MCF 10A (cell line): ENCODE data around the gene DNAH17. TPM values are rescaled to one million over a fixed set of nuclear protein-coding genes. Genes with fewer than 3 reads are reported as not detected.

Experiments used
- BruUV-seq: library from RNA; stranded (reverse); fragments of 400-500 nt; replicated peaks from 2 replicates; lab custom pipeline; 2021; lab: Mats Ljungman, UMichigan
- CTCF ChIA-PET: fragments of 300-600 bp; sonication (Branson Sonifier 250); formaldehyde crosslinking; extraction: SDS; loops from one replicate; lab custom pipeline; 2021; ENCODE audit warnings: antibody characterized with exemption, inconsistent platforms; lab: Yijun Ruan, JAX
- POLR2A ChIA-PET: fragments of 300-600, 350-650 bp; sonication (Branson Sonifier 250); formaldehyde crosslinking; extraction: SDS; loops from one replicate; lab custom pipeline; 2020; ENCODE audit warnings: antibody characterized with exemption, inconsistent platforms; lab: Yijun Ruan, JAX
- DNase-seq: peaks from one replicate; pipeline ENCODE4 v3.0.0-alpha.2; 2018; ENCODE audit not compliant: unreplicated experiment
- H3K27ac Mint-ChIP-seq: one replicate; pipeline ENCODE4 v1.8.0; 2022; ENCODE audit warnings: mild to moderate bottlenecking, low read depth, mixed read lengths; ENCODE audit not compliant: unreplicated experiment
- H3K27me3 Mint-ChIP-seq: one replicate; pipeline ENCODE4 v1.8.0; 2022; ENCODE audit warnings: mixed read lengths; ENCODE audit not compliant: insufficient read depth, unreplicated experiment
- H3K36me3 Mint-ChIP-seq: one replicate; pipeline ENCODE4 v1.8.0; 2022; ENCODE audit warnings: mild to moderate bottlenecking, moderate library complexity, mixed read lengths; ENCODE audit not compliant: insufficient read depth, unreplicated experiment
- H3K4me1 Mint-ChIP-seq: one replicate; pipeline ENCODE4 v1.8.0; 2022; ENCODE audit warnings: mixed read lengths; ENCODE audit not compliant: insufficient read depth, unreplicated experiment
- H3K4me3 Mint-ChIP-seq: one replicate; pipeline ENCODE4 v1.8.0; 2022; ENCODE audit warnings: mild to moderate bottlenecking, moderate library complexity, mixed read lengths; ENCODE audit not compliant: unreplicated experiment
- H3K9me3 Mint-ChIP-seq: one replicate; pipeline ENCODE4 v1.8.0; 2022; ENCODE audit warnings: mixed read lengths; ENCODE audit not compliant: unreplicated experiment
- intact Hi-C: fragments of 100-400 bp; cut with micrococcal nuclease; formaldehyde crosslinking; loops from 2 replicates; pipeline ENCODE4 v1.14.1; 2022
- total RNA-seq: library from RNA; stranded (reverse); gene quantifications from 2 replicates; pipeline ENCODE4 v1.2.3, GENCODE V29; 2022
- TF ChIP-seq, protein P1 (sequence below): fragments of 200-600 bp; IDR thresholded peaks from one replicate; pipeline ENCODE4 v1.8.0; 2022; ENCODE audit warnings: antibody characterized with exemption, mild to moderate bottlenecking; ENCODE audit not compliant: unreplicated experiment

Gene DNAH17
- total RNA-seq, 1 experiment from 2014 or later, result not detected

DNA sequence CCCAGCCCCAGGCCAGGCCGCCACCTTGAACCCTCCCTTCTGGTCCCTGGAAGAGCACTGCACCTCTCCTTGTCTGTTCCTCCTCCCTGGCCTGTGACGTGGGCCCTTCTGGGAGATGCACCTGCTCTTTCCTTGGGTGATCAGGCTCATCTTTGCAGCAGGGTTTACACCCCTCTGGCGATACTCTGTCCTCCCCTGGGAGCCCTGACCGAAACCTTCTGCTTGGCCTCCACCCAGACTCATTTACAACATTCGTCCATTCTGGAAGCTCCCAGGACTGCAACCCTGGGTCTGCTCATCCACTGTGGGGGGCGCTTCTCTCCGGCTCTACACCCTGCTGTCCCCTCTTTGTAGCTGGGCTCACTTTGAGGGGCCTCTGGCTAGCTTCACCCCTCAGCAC lies 125.4 kb downstream of the DNAH17 start:
- Mint-ChIP-seq H3K27ac (no peak overlapping the region), H3K9me3 (no peaks in the 10 kb centered on the region), H3K4me1 (no peaks in the 10 kb centered on the region), H3K4me3 (no peak overlapping the region), H3K27me3 (no peaks in the 10 kb centered on the region), H3K36me3 (no peaks in the 10 kb centered on the region)
- BruUV-seq, result no TSS peak
- no peak for DNase-seq
- ChIA-PET POLR2A (no interaction called here), CTCF (interaction anchor here (0.6 kb wide), 2 partner anchors 27 to 293 kb away, joined by 3 read pairs; no protein-coding TSS in a partner anchor)
- TF ChIP-seq, protein P1, sequence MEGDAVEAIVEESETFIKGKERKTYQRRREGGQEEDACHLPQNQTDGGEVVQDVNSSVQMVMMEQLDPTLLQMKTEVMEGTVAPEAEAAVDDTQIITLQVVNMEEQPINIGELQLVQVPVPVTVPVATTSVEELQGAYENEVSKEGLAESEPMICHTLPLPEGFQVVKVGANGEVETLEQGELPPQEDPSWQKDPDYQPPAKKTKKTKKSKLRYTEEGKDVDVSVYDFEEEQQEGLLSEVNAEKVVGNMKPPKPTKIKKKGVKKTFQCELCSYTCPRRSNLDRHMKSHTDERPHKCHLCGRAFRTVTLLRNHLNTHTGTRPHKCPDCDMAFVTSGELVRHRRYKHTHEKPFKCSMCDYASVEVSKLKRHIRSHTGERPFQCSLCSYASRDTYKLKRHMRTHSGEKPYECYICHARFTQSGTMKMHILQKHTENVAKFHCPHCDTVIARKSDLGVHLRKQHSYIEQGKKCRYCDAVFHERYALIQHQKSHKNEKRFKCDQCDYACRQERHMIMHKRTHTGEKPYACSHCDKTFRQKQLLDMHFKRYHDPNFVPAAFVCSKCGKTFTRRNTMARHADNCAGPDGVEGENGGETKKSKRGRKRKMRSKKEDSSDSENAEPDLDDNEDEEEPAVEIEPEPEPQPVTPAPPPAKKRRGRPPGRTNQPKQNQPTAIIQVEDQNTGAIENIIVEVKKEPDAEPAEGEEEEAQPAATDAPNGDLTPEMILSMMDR, result no peak
- intact Hi-C loops, result no loop called here

DNA sequence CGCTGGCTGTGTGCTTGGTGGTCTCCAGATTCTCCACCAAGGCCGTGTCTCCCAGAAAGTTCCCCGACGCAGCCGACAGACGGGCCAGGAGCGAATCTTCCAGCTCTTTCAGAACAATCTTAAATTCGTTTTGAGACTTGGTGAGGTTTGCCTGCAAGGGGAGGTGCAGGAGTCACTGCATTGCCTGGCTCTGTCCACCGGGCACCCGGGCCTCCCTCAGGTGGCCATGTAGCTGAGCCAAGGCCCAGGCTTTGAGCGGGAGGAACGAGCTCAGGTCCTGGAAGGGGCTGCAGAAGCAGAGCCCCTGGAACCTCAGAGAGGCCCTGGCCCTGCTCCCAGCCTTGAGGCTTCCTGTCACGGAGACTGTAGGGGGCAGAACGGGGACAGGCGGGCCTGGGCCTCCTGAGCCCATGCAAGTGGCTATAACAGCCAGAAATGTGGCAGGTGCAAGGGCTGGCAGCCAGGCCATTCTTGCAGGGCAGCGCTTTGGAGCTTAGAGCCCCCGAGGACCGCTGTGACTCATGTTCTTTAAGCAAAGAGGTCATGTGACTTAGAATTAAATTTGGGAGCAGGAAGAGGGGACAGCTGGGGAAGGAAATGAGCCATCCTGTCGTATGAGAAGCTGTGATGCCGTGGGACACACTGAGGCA lies 126.4 kb downstream of the DNAH17 start:
- Mint-ChIP-seq H3K27ac (no peak overlapping the region), H3K9me3 (no peaks in the 10 kb centered on the region), H3K36me3 (no peaks in the 10 kb centered on the region), H3K27me3 (no peaks in the 10 kb centered on the region), H3K4me1 (no peaks in the 10 kb centered on the region), H3K4me3 (no peak overlapping the region)
- BruUV-seq, result no TSS peak
- intact Hi-C loops, result no loop called here
- no peak for DNase-seq
- CTCF ChIA-PET, result no interaction called here
- POLR2A ChIA-PET, result no interaction called here
- TF ChIP-seq, protein P1, result no peak

DNA sequence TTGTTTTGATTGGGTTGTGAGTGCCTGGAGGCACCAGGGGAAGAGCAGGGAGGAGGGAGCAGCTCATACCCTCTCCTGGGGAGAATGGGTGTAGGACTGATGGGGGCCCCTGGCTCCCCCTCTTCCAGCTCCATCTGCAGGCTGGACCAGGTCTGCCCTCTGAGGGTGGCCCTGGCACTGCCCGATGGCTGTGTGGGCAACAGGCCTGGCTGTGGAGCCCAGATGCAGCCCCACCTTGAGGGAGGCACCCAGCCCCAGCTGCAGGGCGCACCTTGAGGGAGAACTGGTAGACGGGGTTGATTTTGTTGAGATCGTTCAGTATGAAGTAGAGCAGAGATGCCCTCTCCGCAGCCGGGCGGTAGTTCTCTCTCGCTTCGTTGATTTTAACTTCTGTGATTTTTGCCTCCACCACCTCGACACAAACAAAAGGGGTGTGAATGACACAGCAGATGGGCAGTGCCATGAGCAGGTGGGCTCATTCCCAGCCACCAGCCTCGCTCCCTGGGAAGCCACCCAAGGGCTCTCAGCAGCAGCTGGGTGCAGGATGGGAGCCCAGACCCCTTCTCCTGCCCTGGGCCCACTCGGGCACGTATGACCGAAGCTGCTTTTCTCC lies 127.1 kb downstream of the DNAH17 start:
- CTCF ChIA-PET, result no interaction called here

DNA sequence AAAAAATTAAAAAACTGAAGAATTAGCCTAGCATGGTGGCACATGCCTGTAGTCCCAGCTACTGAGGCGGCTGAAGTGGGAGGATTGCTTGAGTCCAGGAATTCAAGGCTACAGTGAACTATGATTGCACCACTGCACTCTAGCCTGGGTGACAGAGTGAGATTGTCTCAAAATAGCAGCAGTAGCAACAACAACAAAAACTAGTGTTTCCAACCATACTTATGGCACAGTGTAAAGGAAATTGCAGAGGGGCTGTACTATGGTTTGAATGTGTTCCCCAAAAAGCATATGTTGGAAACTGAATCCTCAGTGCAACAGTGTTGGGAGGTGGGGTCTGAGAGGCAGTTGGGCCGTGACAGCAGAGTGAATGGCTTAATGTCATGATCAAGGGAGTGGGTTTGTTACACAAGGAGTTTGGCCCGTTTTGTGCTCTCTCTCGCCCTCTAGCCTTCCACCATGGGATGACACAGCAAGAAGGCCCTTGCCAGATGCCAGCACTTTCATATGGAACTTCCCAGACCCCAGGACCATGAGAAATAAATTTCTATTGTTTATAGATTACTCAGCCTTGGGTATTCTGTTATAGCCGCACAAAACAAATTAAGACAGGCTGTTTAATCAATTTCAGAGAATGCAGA lies 128.7 kb downstream of the DNAH17 start:
- intact Hi-C loops, result no loop called here
- no peak overlapping the region for H3K4me3 Mint-ChIP-seq
- TF ChIP-seq, protein P1, result no peak
- ChIA-PET POLR2A (no interaction called here), CTCF (no interaction called here)
- H3K4me1 Mint-ChIP-seq, result no peaks in the 10 kb centered on the region
- no peaks in the 10 kb centered on the region for H3K27me3 Mint-ChIP-seq
- no peaks in the 10 kb centered on the region for H3K9me3 Mint-ChIP-seq
- BruUV-seq, result no TSS peak
- no peak overlapping the region for H3K27ac Mint-ChIP-seq
- H3K36me3 Mint-ChIP-seq, result no peaks in the 10 kb centered on the region
- DNase-seq, result no peak

More for the DNA sequence above, 127.1 kb downstream of the DNAH17 start:
- no peak overlapping the region for H3K4me3 Mint-ChIP-seq
- no peak overlapping the region for H3K27ac Mint-ChIP-seq
- POLR2A ChIA-PET, result no interaction called here
- TF ChIP-seq, protein P1, result no peak
- H3K36me3 Mint-ChIP-seq, result no peaks in the 10 kb centered on the region
- intact Hi-C loops, result no loop called here
- no peaks in the 10 kb centered on the region for H3K4me1 Mint-ChIP-seq
- H3K9me3 Mint-ChIP-seq, result no peaks in the 10 kb centered on the region
- no TSS peak for BruUV-seq
- H3K27me3 Mint-ChIP-seq, result no peaks in the 10 kb centered on the region
- DNase-seq, result no peak
